Measurements from ENCODE around the gene EPS8. TPM values are rescaled to one million over a fixed set of nuclear protein-coding genes. Genes with fewer than 3 reads are reported as not detected.

Gene EPS8
- total RNA-seq, 1 donor from 2014 or later: 195 TPM

DNA sequence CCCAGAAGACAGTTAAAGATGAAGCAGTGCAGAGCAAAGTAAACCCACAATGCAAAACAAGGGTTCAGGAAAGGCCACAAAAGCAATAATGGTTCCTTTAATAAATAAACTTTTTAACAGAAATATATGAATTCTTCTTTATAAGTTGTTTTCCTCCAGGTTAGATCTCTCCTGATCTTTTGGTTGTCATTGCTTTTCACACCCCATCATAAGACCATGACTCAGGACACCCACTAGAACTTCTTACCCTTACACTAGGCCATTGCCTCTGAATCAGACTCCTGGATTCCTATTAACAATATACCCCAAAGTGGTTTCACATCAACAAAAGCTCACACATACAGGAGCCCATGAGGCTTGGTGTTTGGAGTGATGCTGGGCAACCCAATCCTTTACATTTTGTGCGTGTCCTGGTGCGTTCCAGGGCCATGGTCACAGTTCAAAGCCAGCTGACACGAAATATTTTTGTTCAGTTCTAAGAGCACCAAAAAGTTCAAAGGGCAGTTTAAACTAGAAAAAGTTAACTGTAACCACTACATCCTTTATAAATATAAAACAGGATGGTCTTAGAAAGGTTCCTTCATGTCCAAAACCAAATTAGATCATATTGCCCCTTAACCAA, 187.0 kb downstream of the EPS8 start:
- peak; percentile 96 for DNase-seq (ENCODE audit: low read depth)

DNA sequence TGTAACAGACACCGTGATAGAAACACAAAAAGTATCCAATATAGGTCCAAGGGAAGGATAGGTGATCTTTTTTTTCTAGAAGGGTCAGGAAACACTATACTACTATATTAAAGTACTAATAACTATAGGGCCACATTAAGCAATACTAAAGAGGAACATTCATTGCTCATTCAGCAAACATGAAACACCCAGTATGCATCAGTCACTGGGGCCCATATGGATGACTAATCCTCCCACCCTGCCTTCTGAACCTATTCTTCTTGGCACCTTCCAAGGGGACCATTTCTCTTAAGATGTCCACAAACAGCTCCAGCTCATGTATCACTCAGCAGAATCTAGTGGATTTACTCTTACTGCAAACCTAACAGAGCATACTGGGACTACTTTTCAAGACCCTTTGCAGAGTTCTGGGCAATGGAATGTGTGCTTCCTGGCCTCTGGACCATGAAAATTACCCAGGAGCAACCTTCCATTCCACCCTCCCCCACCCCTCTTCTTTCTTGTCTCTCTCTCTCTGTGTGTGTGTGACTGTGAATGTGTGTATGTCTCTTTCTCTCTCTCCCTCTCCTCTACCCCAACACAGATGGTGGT, 187.9 kb downstream of the EPS8 start:
- DNase-seq (ENCODE audit: low read depth): peak; percentile 92

GRCh38 chr12:15600223-15600935, 188.8 kb downstream of the EPS8 start:
- peak; percentile 88 for DNase-seq (ENCODE audit: low read depth)

DNA sequence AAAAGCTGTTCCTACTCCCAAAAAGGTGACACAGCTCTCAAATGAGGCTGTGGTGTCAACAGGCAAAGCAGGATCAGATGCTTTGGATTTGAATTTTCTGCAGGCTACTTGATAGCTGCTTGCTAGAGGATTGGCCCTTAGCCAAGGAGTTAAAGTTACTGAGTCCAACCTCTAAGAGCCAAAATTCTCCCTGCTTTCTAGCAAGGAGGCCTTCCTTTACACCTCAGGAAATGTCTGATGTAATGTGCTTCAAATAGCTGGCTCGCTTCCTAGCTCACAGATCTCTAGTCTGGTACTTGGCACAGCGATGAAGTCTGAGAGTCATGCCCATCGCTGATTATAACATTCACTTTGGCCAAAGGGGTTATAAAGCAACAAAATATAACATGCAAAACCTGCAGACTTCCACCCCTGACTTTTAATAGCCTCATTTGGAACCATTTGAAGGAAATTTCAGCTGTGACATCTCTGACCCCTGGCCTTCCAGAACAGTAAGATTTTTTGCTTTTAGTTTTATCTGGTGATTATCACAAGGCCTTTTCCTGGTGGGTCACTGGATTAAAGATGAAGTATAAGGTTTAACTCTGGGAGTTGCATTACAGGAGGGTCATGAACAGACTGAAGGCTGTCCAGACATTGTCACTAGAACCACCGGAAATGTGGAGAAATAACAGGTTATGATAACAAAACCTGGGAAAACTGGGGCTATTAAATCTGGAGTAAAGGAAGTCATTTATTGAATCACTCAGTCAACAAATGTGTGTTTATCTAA, 189.7 kb downstream of the EPS8 start:
- DNase-seq (ENCODE audit: low read depth): peak; percentile 84

GRCh38 chr12:15597125-15597830, 191.9 kb downstream of the EPS8 start:
- no peak for DNase-seq (ENCODE audit: low read depth)

GRCh38 chr12:15596174-15596573, 193.0 kb downstream of the EPS8 start:
- DNase-seq (ENCODE audit: low read depth): no peak

DNA sequence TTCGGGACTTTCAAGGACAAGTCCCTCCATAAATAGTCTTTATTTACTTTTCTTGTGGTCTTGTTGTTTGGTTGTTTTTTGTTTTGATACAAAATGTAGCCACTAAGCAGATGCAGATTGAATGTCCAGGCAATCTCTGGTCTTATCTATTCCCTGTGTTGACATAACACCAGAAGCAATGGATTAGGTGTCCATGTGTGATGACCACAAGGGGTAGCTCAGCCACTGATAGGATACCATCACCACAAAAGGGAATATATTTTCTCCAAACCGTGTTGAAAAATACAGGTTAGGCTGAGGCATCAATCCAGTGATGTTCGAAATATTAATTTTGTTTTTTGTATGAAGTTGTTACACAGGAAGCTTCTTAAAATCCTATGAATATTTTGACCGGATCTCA, 196.3 kb downstream of the EPS8 start:
- DNase-seq (ENCODE audit: low read depth): peak; percentile 29

- DNase-seq (ENCODE audit: low read depth): no peak
Observed at GRCh38 chr12:15591811-15592210, 197.4 kb downstream of the EPS8 start.

- DNase-seq (ENCODE audit: low read depth): peak; percentile 67
Observed at GRCh38 chr12:15590180-15590826, 198.9 kb downstream of the EPS8 start.

DNA sequence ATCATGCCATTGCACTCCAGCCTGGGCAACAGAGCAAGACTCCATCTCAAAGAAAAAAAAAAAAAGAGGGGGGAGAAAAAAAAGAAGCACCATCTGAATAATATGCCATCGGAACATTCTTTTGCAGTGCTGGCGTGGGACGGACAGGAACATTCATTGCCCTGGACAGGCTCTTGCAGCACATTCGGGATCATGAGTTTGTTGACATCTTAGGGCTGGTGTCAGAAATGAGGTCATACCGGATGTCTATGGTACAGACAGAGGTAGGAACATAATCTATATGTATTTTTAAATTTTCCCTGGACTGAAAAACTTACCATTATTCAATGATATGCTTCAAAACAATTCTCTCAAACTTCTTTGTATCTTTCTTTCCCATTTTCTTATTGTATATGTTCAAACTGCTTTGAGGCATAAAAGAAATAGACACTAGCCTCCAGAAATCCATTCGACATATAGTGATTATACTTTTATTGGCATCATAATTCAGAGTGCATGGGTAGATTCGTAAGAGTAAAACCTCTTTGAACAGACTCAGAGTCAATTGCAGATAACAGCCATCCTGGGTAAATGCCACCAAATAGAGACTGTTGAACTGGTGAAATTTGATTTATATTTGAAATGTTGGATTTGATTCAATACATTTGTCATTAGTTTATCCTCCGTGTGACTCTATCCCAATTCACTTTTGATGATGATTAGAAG, 199.7 kb downstream of the EPS8 start:
- no peak for DNase-seq (ENCODE audit: low read depth)

DNA sequence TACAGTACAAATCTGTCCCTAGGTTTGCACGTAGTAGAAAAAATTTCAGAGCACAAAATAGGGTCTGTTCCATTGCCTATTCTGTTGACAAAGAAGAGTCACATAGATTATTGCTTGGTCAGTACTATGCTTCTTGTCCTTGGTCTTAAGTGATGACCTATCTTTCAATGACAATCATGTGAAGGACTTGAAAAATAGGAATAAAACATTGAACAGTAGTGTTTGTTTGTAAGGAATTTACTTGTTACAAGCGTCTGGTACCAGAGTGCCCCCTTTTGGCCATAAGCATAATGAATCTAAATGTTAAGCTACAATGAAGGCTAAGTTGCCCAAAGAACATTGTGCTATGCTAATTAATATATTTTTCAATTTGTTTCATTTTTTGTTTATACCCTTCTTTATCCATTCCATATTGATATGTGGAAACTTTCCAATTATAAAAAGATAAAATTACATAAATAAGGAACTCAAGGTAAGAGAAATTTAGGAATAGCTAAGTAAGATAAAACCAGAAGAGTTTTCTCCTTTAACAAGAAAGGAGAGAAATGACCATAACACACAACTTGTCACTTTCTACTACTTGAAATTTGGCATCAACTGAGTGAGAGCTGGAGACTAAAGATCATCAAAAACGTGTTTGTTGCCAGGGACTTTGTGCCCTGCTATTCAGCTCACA, 204.7 kb downstream of the EPS8 start:
- DNase-seq (ENCODE audit: low read depth): peak; percentile 72

DNA sequence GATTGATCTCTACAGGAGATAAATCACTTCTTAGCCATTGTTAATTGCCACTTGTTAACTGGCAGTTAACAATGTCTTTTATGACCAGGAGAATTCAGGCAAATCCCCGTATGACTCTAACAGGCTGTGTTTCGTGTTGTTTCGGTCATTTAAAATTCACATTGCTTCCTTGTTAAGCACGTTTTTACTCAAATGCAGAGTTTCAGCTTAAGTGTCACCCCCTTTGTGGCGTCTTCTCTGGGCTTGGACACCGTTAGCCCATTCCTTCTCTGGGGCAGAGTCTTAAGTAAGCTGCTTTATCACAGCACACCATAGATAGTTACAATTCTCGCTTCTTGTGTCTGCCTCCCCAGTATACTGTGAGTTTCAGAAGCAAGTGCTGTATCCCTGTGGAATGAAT, 205.4 kb downstream of the EPS8 start:
- no peak for DNase-seq (ENCODE audit: low read depth)

GRCh38 chr12:15581006-15581405, 208.2 kb downstream of the EPS8 start:
- no peak for DNase-seq (ENCODE audit: low read depth)

DNA sequence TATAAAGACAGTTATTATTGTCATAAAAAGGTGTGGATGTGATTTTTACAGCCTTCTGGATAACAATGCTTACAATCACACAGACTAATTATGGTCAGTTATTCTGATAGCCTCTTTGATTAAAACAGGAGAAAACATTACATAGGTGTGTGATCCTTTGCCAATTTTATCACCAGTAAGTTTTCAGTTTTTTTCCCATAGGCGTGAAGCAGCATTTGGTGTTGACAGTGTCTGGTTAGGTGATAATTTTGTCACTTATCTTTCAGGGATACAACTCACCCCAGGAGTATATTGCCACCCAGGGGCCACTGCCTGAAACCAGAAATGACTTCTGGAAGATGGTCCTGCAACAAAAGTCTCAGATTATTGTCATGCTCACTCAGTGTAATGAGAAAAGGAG, 208.8 kb downstream of the EPS8 start:
- no peak for DNase-seq (ENCODE audit: low read depth)

- DNase-seq (ENCODE audit: low read depth): no peak
Observed at GRCh38 chr12:15575671-15576541, 213.3 kb downstream of the EPS8 start.

- DNase-seq (ENCODE audit: low read depth): no peak
Observed at GRCh38 chr12:15574353-15574752, 214.8 kb downstream of the EPS8 start.
